ENCODE measurements around the gene ZNF232. TPM values are rescaled to one million over a fixed set of nuclear protein-coding genes. Genes with fewer than 3 reads are reported as not detected.
A peak's percentile ranks its signal among the peaks of the same experiment; 100 is the strongest.
"Not testable (repeated sequence)": the region's sequence is repeated elsewhere in the genome, so short reads cannot be mapped to it uniquely, and the experiment has no call there.

ZNF232 gene
- total RNA-seq (10 to 100 TPM in 4 of 7 donors, 1 to 10 TPM in 3; 5.6 to 11.4 (median 10.6) TPM), polyA plus RNA-seq (10 to 100 TPM in 1 of 3 donors, 1 to 10 TPM in 2; 8.1 to 10.3 (median 9.0) TPM)
- long read RNA-seq, donor 1: 0 reads
- long read RNA-seq, donor 2: 0 reads

DNA sequence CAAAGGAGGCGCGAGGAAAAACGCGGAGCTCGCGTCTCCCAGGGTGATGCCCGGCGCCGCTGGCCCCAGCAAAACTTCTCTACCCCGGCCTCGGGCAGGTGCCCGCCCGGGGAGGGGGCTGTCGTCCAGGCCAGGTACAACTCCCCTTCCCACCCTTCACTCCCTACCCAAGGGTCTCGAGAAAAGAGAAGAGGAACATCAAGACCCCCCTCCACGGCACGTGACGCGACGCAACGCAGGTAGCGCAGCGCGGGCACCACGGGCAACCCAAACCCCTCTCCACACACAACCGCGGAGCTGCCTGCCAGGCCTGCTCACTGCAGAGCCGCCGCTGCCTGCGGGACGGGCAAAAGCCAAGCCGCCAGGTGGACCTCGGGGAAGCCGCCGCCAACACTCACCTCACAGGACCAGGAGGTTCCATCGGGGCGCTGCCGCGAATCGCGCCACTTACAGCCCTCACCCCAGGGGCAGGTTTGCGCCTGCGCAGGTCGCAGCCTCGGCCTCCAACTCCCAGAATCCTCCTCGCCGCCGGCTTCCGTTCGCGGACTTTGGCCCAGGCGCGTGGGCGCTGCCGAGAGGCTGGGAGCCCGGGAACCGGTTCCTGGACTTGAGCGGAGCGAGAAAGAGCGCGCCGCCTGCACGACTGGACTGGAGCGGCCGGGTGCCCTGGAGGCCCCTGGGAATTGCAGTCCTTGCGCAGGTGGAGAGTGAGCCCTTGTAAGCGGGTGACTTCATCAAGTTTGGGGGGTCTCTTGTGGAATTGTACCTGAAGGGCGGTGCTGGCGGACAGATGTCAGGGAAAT lies at the start of gene ZNF232:
TSS of gene ZNF232 (minus strand) at position 477 of the 803 bp plus-strand sequence. CDS start at position 421, 56 bp downstream.
- Histone ChIP-seq H3K27ac (peak within 1 kb of the TSS; percentile 58 to 85 (median 76)), H3K9me3 (peaks cover 0 to 11% (median under 1%) of the 10 kb centered on the region in 8 donors), H3K27me3 (replicated peaks in 1 of 7) (peaks cover 5 to 26% (median 12%) of the 10 kb centered on the region in 7 donors), H3K4me3 (peak within 1 kb of the TSS; percentile 60 to 93 (median 77)), H3K4me1 (peaks cover 0 to 41% (median 27%) of the 10 kb centered on the region in 6 donors), H3K36me3 (peaks cover 0 to 44% (median 25%) of the 10 kb centered on the region in 6 donors)
- DNase-seq: peak; percentile 97
- TF ChIP-seq POLR2A (IDR thresholded peaks at IDR 0.05) (peak in 1 of 3 donors; percentile 31), POLR2AphosphoS5 (IDR thresholded peaks at IDR 0.05) (peak; percentile 93 to 94 (median 93))
- TF ChIP-seq, protein P1, sequence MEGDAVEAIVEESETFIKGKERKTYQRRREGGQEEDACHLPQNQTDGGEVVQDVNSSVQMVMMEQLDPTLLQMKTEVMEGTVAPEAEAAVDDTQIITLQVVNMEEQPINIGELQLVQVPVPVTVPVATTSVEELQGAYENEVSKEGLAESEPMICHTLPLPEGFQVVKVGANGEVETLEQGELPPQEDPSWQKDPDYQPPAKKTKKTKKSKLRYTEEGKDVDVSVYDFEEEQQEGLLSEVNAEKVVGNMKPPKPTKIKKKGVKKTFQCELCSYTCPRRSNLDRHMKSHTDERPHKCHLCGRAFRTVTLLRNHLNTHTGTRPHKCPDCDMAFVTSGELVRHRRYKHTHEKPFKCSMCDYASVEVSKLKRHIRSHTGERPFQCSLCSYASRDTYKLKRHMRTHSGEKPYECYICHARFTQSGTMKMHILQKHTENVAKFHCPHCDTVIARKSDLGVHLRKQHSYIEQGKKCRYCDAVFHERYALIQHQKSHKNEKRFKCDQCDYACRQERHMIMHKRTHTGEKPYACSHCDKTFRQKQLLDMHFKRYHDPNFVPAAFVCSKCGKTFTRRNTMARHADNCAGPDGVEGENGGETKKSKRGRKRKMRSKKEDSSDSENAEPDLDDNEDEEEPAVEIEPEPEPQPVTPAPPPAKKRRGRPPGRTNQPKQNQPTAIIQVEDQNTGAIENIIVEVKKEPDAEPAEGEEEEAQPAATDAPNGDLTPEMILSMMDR (IDR thresholded peaks at IDR 0.05 in 8 of 11, conservative IDR thresholded peaks at IDR 0.05 in 3 of 11): peak in 3 of 11 experiments; percentile 11 to 22 (median 11)
- intact Hi-C loops (cut with DNase I; ENCODE audit: low total_unique reads): no loop called here
- WGBS, 5 donors: 0 to 2% (median 0%) methylated on average over 29 to 69 of the region's 69 CpGs

DNA sequence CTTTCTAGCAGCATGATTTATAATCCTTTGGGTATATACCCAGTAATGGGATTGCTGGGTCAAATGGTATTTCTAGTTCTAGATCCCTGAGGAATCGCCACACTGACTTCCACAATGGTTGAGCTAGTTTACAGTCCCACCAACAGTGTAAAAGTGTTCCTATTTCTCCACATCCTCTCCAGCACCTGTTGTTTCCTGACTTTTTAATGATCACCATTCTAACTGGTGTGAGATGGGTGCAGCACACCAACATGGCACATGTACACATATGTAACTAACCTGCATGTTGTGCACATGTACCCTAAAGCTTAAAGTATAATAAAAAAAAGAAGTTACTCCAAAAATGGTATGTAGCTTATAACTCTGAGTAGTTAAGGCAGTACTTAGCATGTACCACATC lies 49.0 kb upstream of the ZNF232 start:
- H3K4me1 ChIP-seq; H3K27ac ChIP-seq; H3K9me3 ChIP-seq; H3K36me3 ChIP-seq; DNase-seq; intact Hi-C loops (cut with DNase I; ENCODE audit: low total_unique reads); H3K4me3 ChIP-seq: not testable (repeated sequence)
- H3K27me3 ChIP-seq (replicated peaks in 1 of 7): peaks cover 0 to 14% (median 0%) of the 10 kb centered on the region in 7 donors
- 89 to 100% (median 100%) methylated on average over 1 of the region's 1 CpG; no CpG with 5 or more reads in 1 of the 5 donors for WGBS, 5 donors

DNA sequence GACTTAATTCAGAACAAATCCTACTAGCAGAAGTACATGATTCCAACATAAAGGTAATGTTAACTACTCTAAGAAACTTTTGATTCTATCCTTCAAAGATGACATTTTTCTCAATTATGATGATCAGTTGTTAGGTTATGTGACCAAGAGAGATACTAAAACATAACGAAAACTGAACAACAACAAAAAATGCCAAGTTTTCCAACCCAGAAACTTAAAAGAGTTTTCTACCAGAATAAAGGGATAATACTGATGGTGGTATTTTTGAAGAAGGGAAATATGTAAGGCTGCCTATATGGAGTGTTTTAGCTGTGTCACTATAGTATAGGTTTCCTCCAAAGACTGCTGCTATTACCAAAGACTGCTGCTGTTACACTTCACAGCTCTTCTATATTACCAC lies 34.4 kb upstream of the ZNF232 start:
- H3K27me3 ChIP-seq (replicated peaks in 1 of 7); H3K27ac ChIP-seq; DNase-seq; intact Hi-C loops (cut with DNase I; ENCODE audit: low total_unique reads); H3K4me1 ChIP-seq; H3K4me3 ChIP-seq; H3K9me3 ChIP-seq; H3K36me3 ChIP-seq: not testable (repeated sequence)
- WGBS, 5 donors: 83 to 94% (median 89%) methylated on average over 1 of the region's 1 CpG

DNA sequence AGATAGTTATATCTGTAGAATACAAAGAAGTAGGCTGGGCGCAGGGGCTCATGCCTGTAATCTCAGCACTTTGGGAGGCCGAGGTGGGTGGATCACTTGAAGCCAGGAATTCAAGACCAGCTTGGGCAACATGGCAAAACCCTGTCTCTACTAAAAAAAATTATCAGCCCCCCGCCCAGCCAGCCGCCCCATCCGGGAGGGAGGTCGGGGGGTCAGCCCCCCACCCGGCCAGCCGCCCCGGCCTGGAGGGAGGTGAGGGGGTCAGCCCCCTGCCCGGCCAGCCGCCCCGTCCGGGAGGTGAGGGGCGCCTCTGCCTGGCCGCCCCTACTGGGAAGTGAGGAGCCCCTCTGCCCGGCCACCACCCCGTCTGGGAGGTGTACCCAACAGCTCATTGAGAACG lies 31.2 kb upstream of the ZNF232 start:
- intact Hi-C loops (cut with DNase I; ENCODE audit: low total_unique reads); H3K27me3 ChIP-seq (replicated peaks in 1 of 7); H3K4me3 ChIP-seq; H3K27ac ChIP-seq; H3K36me3 ChIP-seq; H3K9me3 ChIP-seq; DNase-seq; H3K4me1 ChIP-seq: not testable (repeated sequence)
- 87 to 92% (median 92%) methylated on average over 14 to 18 of the region's 18 CpGs for WGBS, 5 donors

DNA sequence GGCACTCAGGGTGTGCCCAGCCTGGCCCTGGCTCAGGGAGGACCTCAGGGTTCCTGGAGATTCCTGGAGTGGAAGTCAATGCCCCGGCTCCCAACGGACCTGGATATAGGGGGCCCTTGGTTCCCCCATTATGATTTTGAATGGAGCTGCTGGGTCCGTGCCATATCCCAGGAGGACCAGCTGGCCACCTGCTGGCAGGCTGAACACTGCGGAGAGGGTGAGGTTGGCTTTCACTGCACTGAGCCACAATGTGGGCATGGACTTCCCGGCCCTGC lies 27.7 kb upstream of the ZNF232 start:
- Histone ChIP-seq H3K4me1 (no peaks in the 10 kb centered on the region), H3K27ac (no peak overlapping the region), H3K4me3 (no peak overlapping the region), H3K36me3 (no peaks in the 10 kb centered on the region), H3K9me3 (no peaks in the 10 kb centered on the region), H3K27me3 (replicated peaks in 1 of 7) (no peaks in the 10 kb centered on the region)
- WGBS, 5 donors: 80 to 94% (median 89%) methylated on average over 3 to 5 of the region's 5 CpGs
- no peak for DNase-seq
- TF ChIP-seq, protein P1 (IDR thresholded peaks at IDR 0.05 in 8 of 11, conservative IDR thresholded peaks at IDR 0.05 in 3 of 11): no peak
- TF ChIP-seq POLR2AphosphoS5 (IDR thresholded peaks at IDR 0.05) (no peak), POLR2A (IDR thresholded peaks at IDR 0.05) (no peak)
- intact Hi-C loops (cut with DNase I; ENCODE audit: low total_unique reads): no loop called here
